ENCODE data around the gene ERP27. TPM values are rescaled to one million over a fixed set of nuclear protein-coding genes. Genes with fewer than 3 reads are reported as not detected.

ERP27 gene
- total and polyA plus RNA-seq, 2 donors (not counting 3 experiments of a cell fraction or from before 2014, with no cell fraction given), result 0.70 to 0.88 TPM

DNA sequence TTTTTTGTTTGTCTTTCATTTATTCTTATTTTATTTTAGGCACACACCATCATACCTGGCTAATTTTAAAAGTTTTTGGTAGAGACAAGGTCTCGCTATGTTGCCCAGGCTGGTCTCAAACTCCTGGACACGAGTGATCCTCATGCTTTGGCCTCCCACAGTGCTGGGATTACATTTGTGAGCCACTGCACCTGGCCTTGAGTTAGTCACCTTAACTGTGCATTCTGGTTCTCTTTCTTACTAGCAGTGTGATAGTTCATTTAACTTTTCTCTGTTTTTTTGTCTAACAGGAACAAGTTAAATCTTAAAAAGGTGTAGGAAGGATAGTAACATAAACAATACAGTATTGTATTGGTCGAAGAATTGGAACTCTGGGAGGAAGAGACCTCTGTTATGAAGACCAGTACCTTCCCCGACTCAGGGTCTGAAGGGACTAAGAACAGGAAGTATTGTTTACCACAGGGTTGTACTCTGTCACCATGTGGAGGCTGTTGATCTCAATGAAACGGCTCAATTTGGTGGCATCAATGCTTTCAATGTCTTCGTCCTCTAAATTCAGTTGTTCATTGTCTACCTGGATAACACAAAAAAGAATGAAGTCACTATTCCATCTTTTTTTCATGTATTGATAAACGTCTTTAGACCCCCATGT lies 17.7 kb downstream of the ERP27 start:
- Histone ChIP-seq H3K4me1 (ENCODE audit: control insufficient read depth, extremely low read depth, insufficient read depth, low read length) (no peaks in the 10 kb centered on the region), H3K36me3 (ENCODE audit: control insufficient read depth in 2 of 2, extremely low read depth in 1 of 2, insufficient read depth in 2 of 2, low read length in 2 of 2) (no peaks in the 10 kb centered on the region), H3K4me3 (replicated peaks in 1 of 3; ENCODE audit: insufficient read depth in 1 of 3, low read depth in 1 of 3, low read length in 3 of 3) (no peak overlapping the region), H3K9me3 (replicated peaks; ENCODE audit: control insufficient read depth, insufficient read depth, low read length) (no peaks in the 10 kb centered on the region), H2AFZ (ENCODE audit: low read depth, low read length) (no peak overlapping the region), H3K27ac (ENCODE audit: insufficient read depth, low read depth, low read length) (no peak overlapping the region), H3K79me2 (ENCODE audit: control insufficient read depth, insufficient read depth, low read length) (no peaks in the 10 kb centered on the region), H3K9ac (replicated peaks; ENCODE audit: extremely low read depth, insufficient read depth, low read length) (no peak overlapping the region), H3K9me1 (replicated peaks; ENCODE audit: control insufficient read depth, extremely low read depth, insufficient read depth, low read length) (no peaks in the 10 kb centered on the region), H4K20me1 (replicated peaks; ENCODE audit: control insufficient read depth, extremely low read depth, insufficient read depth, low read length) (no peaks in the 10 kb centered on the region), H3K4me2 (ENCODE audit: insufficient read depth, low read length) (no peak overlapping the region), H3K27me3 (ENCODE audit: control insufficient read depth in 2 of 2, insufficient read depth in 2 of 2, low read length in 2 of 2) (no peaks in the 10 kb centered on the region)
- FAIRE-seq, result no peak
- dilution Hi-C loops (cut with MboI; ENCODE audit: extremely low pct_ligation_motif_present, low sequenced_read_pairs) (no loop called here), intact Hi-C loops (cut with micrococcal nuclease) (no loop called here)
- no TSS peak for BruUV-seq (replicated peaks)
- CTCF ChIA-PET, result no interaction called here
- TF ChIP-seq EZH2 (IDR thresholded peaks at IDR 0.05; ENCODE audit: borderline replicate concordance, low read depth, low read length, severe bottlenecking), result no peak
- no peak for TF ChIP-seq FOS (IDR thresholded peaks at IDR 0.05; ENCODE audit: borderline replicate concordance, insufficient read depth, low read length)
- TF ChIP-seq POLR2AphosphoS5 (IDR thresholded peaks at IDR 0.05; ENCODE audit: insufficient read depth, low read depth, low read length), result no peak
- TF ChIP-seq POLR2A (IDR thresholded peaks at IDR 0.05; ENCODE audit: low read depth, low read length), result no peak
- no peak for TF ChIP-seq MYC (IDR thresholded peaks at IDR 0.05; ENCODE audit: low read depth, low read length)
- TF ChIP-seq, protein P1, sequence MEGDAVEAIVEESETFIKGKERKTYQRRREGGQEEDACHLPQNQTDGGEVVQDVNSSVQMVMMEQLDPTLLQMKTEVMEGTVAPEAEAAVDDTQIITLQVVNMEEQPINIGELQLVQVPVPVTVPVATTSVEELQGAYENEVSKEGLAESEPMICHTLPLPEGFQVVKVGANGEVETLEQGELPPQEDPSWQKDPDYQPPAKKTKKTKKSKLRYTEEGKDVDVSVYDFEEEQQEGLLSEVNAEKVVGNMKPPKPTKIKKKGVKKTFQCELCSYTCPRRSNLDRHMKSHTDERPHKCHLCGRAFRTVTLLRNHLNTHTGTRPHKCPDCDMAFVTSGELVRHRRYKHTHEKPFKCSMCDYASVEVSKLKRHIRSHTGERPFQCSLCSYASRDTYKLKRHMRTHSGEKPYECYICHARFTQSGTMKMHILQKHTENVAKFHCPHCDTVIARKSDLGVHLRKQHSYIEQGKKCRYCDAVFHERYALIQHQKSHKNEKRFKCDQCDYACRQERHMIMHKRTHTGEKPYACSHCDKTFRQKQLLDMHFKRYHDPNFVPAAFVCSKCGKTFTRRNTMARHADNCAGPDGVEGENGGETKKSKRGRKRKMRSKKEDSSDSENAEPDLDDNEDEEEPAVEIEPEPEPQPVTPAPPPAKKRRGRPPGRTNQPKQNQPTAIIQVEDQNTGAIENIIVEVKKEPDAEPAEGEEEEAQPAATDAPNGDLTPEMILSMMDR (IDR thresholded peaks at IDR 0.05; ENCODE audit: extremely low read depth in 1 of 2, insufficient read depth in 1 of 2, low read depth in 1 of 2, low read length in 2 of 2), result no peak
- TF ChIP-seq, protein P2, sequence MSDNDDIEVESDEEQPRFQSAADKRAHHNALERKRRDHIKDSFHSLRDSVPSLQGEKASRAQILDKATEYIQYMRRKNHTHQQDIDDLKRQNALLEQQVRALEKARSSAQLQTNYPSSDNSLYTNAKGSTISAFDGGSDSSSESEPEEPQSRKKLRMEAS (IDR thresholded peaks at IDR 0.05; ENCODE audit: insufficient read depth, insufficient read length), result no peak
- TF ChIP-seq GATA2 (IDR thresholded peaks at IDR 0.05; ENCODE audit: insufficient read depth, insufficient read length, low read depth, low read length), result no peak
- no peak for TF ChIP-seq JUN (IDR thresholded peaks at IDR 0.05; ENCODE audit: borderline replicate concordance, insufficient read depth, insufficient read length, low read depth)
- no peak for DNase-seq (ENCODE audit: low read depth, low spot score)
- POLR2A ChIA-PET, result no interaction called here
